Testis (tissue), 3 donors: ENCODE data around the gene ACSS3. TPM values are rescaled to one million over a fixed set of nuclear protein-coding genes. Genes with fewer than 3 reads are reported as not detected.
"Not testable (repeated sequence)": the region's sequence is repeated elsewhere in the genome, so short reads cannot be mapped to it uniquely, and the experiment has no call there.

Experiments
- DNase-seq: peaks from one replicate; pipeline ENCODE4 v3.0.0-alpha.2; 2019
- H3K27ac ChIP-seq, 2 donors: fragments of 200-600 bp; sonication (generic); one replicate each; pipeline ENCODE4 v1.5.1; 2019
- H3K27me3 ChIP-seq: fragments of 200-600 bp; sonication (generic); one replicate; pipeline ENCODE4 v1.5.1; 2019
- H3K36me3 ChIP-seq: fragments of 200-600 bp; sonication (generic); one replicate; pipeline ENCODE4 v1.5.1; 2017; ENCODE audit warnings: low read depth; ENCODE audit errors: missing control alignments
- H3K4me1 ChIP-seq: fragments of 200-600 bp; sonication (generic); one replicate; pipeline ENCODE4 v1.5.1; 2019
- H3K4me3 ChIP-seq, 2 donors: fragments of 200-600 bp; sonication (generic); one replicate each; pipeline ENCODE4 v1.5.1; 2017 to 2019
- H3K9me3 ChIP-seq: fragments of 200-600 bp; sonication (generic); one replicate; pipeline ENCODE4 v1.5.1; 2017
- CTCF ChIP-seq, 3 experiments: fragments of 450-650 bp in 2 of 3; fragments of 200-600 bp in 1 of 3; sonication (generic) in 1 of 3; IDR thresholded peaks; one replicate each; pipeline ENCODE4 v1.5.1; 2016 to 2019; ENCODE audit warnings: antibody characterized with exemption in 3 of 3, mild to moderate bottlenecking in 2 of 3, moderate library complexity in 1 of 3
- POLR2A ChIP-seq: fragments of 450-650 bp; IDR thresholded peaks from one replicate; pipeline ENCODE4 v1.6.1; 2017; ENCODE audit warnings: antibody characterized with exemption, mild to moderate bottlenecking, moderate library complexity
- WGBS, 2 donors: methylation state at CpG; one replicate each; pipeline ENCODE4 v1.1.5; 2018; 5-methylcytosine and 5-hydroxymethylcytosine counted together
- intact Hi-C: fragments of 100-400 bp; cut with DNase I; formaldehyde crosslinking; loops from one replicate; pipeline ENCODE4 v1.15.1; 2023; ENCODE audit warnings: low total_unique reads
- polyA plus RNA-seq: library from polyadenylated mRNA; stranded (reverse); fragments of 350-450 nt; fragmentation: Illumina TruSeq; extraction: RNeasy Lipid Tissue Mini Kit (QIAGEN cat#74804); gene quantifications from one replicate; pipeline ENCODE4 v1.2.3, GENCODE V29; 2014; ENCODE audit warnings: low read depth, low replicate concordance; ENCODE audit not compliant: insufficient read depth
- total RNA-seq, 2 donors: library from RNA; depleted of rRNA; stranded (reverse); fragments of >200 nt; gene quantifications; one replicate each; pipeline ENCODE4 v1.2.3, GENCODE V29; 2016

ACSS3 gene
- total and polyA plus RNA-seq, 3 donors from 2014 or later, result 7.5 to 22.8 (median 17.1) TPM

DNA sequence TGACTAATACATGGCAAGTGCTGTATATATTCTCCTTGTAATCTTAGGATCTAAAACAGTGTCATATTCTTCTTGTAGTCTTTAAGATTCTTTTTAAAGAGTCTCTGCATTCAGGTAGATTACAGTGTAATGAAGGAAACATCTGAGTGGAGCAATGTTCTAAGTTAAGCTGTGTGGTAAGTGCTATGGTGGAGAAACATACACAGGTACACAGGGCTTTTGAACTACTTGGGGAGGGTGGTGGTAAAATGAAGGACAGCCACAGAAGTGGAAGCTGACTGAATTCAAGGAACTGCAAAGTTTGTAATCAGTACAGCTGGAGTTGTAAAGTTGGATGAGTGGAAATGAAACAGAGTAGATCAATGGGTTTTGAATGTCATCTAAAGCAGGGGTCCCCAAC lies 27.8 kb downstream of the ACSS3 start:
- TF ChIP-seq CTCF (IDR thresholded peaks at IDR 0.05) (no peak), POLR2A (no peak)
- H3K9me3 ChIP-seq, result no peaks in the 10 kb centered on the region
- H3K36me3 ChIP-seq, result no peaks in the 10 kb centered on the region
- no peak for DNase-seq
- H3K4me3 ChIP-seq, result no peak overlapping the region
- no peaks in the 10 kb centered on the region for H3K4me1 ChIP-seq
- no peak overlapping the region for H3K27ac ChIP-seq
- H3K27me3 ChIP-seq, result no peaks in the 10 kb centered on the region
- intact Hi-C loops, result no loop called here

DNA sequence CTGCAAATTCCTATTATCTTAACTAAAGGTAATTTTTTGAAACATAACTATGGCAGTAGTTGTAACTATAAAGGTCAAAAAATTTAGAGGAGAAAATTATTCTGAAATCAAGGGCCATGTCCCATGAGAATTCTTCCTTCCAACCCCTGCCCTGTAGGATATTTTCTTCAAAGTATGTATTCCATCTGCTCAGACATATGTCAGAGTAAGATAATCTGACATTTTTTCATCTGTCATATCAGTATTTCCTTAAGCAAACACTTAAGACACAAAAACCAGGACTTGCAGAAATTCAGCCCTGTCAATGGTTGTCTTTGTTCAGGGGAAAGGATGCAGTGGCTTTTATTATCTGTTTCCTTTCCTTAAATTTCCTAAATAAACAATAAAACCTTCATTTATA lies 36.3 kb downstream of the ACSS3 start:
- DNase-seq, result no peak

DNA sequence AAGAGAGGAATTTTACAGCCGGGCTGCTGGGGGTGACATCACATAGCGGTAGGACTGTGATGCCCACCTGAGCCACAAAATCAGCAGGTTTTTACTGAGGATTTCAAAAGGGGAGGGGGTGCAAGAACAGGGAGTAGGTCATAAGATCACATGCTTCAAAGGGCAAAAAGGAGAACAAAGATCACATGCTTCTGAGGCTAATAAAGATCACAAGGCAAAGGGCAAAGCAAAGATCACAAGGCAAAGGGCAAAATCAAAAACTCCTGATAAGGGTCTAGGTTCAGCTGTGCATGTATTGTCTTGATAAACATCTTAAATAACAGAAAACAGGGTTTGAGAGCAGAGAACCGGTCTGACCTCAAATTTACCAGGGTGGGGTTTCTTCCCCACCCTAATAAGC lies 41.2 kb downstream of the ACSS3 start:
- H3K36me3 ChIP-seq, H3K4me1 ChIP-seq, H3K27me3 ChIP-seq, H3K27ac ChIP-seq, intact Hi-C loops, DNase-seq, H3K4me3 ChIP-seq, H3K9me3 ChIP-seq: not testable (repeated sequence)
- WGBS, 2 donors, result 67 to 73% methylated on average over 3 of the region's 3 CpGs

More for the DNA sequence above, 36.3 kb downstream of the ACSS3 start:
- Histone ChIP-seq H3K4me1 (no peaks in the 10 kb centered on the region), H3K4me3 (no peak overlapping the region), H3K9me3 (no peaks in the 10 kb centered on the region), H3K27ac (no peak overlapping the region), H3K27me3 (no peaks in the 10 kb centered on the region), H3K36me3 (no peaks in the 10 kb centered on the region)
- TF ChIP-seq POLR2A, result no peak
- intact Hi-C loops, result no loop called here

- no peak for DNase-seq
- TF ChIP-seq CTCF (IDR thresholded peaks at IDR 0.05) (no peak), POLR2A (no peak)
- intact Hi-C loops, result no loop called here
- Histone ChIP-seq H3K27me3 (no peaks in the 10 kb centered on the region), H3K9me3 (no peaks in the 10 kb centered on the region), H3K4me1 (no peaks in the 10 kb centered on the region), H3K27ac (no peak overlapping the region), H3K36me3 (no peaks in the 10 kb centered on the region), H3K4me3 (no peak overlapping the region)
- 71 to 93% methylated on average over 2 of the region's 2 CpGs for WGBS, 2 donors
Measured at GRCh38 chr12:81120961-81121360, 43.1 kb downstream of the ACSS3 start.

DNA sequence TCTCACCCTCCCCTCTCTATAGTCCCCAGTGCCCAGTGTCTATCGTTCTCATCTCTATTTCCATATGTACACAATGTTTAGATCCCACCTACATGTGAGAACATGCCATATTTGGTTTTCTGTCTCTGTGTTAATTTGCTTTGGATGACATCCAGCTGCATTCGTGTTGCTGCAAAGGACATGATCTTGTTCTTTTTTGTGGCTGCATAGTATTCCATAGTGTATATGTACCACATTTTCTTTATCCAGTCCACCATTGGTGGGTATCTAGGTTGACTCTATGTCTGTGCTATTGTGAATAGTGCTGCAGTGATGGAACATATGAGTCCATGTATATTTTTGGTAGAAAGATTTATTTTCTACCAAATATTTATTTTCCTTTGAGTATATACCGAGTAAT lies 45.7 kb downstream of the ACSS3 start:
- Histone ChIP-seq H3K27ac (no peak overlapping the region), H3K36me3 (no peaks in the 10 kb centered on the region), H3K27me3 (no peaks in the 10 kb centered on the region), H3K9me3 (no peaks in the 10 kb centered on the region), H3K4me3 (no peak overlapping the region), H3K4me1 (no peaks in the 10 kb centered on the region)
- DNase-seq, result no peak
- no peak for TF ChIP-seq POLR2A
- no peak for TF ChIP-seq CTCF (IDR thresholded peaks at IDR 0.05)
- WGBS, 2 donors, result 88 to 95% methylated on average over 3 of the region's 3 CpGs
- intact Hi-C loops, result no loop called here

GRCh38 chr12:81125691-81126090 lies 47.8 kb downstream of the ACSS3 start:
- Histone ChIP-seq H3K4me1 (no peaks in the 10 kb centered on the region), H3K36me3 (no peaks in the 10 kb centered on the region), H3K27ac (no peak overlapping the region), H3K4me3 (peak overlapping the region in 1 of 2 donors; percentile 31), H3K9me3 (no peaks in the 10 kb centered on the region), H3K27me3 (no peaks in the 10 kb centered on the region)
- TF ChIP-seq CTCF (IDR thresholded peaks at IDR 0.05) (no peak), POLR2A (no peak)
- intact Hi-C loops, result no loop called here
- DNase-seq, result no peak
- 61 to 70% methylated on average over 8 of the region's 8 CpGs for WGBS, 2 donors
